Sigmoid colon (tissue), 7 donors: Measurements from ENCODE around the gene CNTLN. TPM values are rescaled to one million over a fixed set of nuclear protein-coding genes. Genes with fewer than 3 reads are reported as not detected.

Experiments
- DNase-seq: peaks from one replicate; pipeline ENCODE4 v3.0.0-alpha.2; 2019
- H3K27ac ChIP-seq, 4 donors: fragments of 200-600 bp; sonication (generic); one replicate each; pipeline ENCODE4 v1.5.1; 2016 to 2019; ENCODE audit warnings: mild to moderate bottlenecking in 1 of 4
- H3K27me3 ChIP-seq, 3 donors: fragments of 200-600 bp; sonication (generic); one replicate each; pipeline ENCODE4 v1.5.1; 2019; ENCODE audit warnings: mild to moderate bottlenecking in 1 of 3
- H3K36me3 ChIP-seq, 4 donors: fragments of 200-600 bp; sonication (generic); one replicate each; pipeline ENCODE4 v1.5.1; 2016 to 2019
- H3K4me1 ChIP-seq, 4 donors: fragments of 200-600 bp; sonication (generic); one replicate each; pipeline ENCODE4 v1.5.1; 2017 to 2019
- H3K4me3 ChIP-seq, 4 donors: fragments of 200-600 bp; sonication (generic); one replicate each; pipeline ENCODE4 v1.5.1; 2017 to 2019; ENCODE audit warnings: mild to moderate bottlenecking in 2 of 4, moderate library complexity in 1 of 4
- H3K9me3 ChIP-seq, 4 donors: fragments of 200-600 bp in 3 of 4; sonication (generic) in 3 of 4; one replicate each; pipeline versions ENCODE4 v1.5.1 to v1.6.1; 2013 to 2019
- CTCF ChIP-seq, 4 experiments: fragments of 450-650 bp in 3 of 4; fragments of 200-600 bp in 1 of 4; IDR thresholded peaks; one replicate each; pipeline ENCODE4 v1.5.1; 2016 to 2019; ENCODE audit warnings: antibody characterized with exemption in 4 of 4, mild to moderate bottlenecking in 3 of 4, moderate library complexity in 2 of 4
- EP300 ChIP-seq, 4 donors: sonication (generic); formaldehyde crosslinking; IDR thresholded peaks; one replicate each; pipeline ENCODE4 v1.6.1; 2017; ENCODE audit warnings: antibody characterized with exemption in 4 of 4
- POLR2A ChIP-seq, 2 donors: fragments of 450-650 bp; IDR thresholded peaks; one replicate each; pipeline ENCODE4 v1.6.1; 2016; ENCODE audit warnings: antibody characterized with exemption in 2 of 2, mild to moderate bottlenecking in 2 of 2, moderate library complexity in 2 of 2
- POLR2AphosphoS5 ChIP-seq, 4 donors: sonication (generic); formaldehyde crosslinking; IDR thresholded peaks; one replicate each; pipeline ENCODE4 v1.6.1; 2017; ENCODE audit warnings: antibody characterized with exemption in 4 of 4
- WGBS, 2 donors: extraction: QIAGEN DNeasy Blood & Tissue Kit; methylation state at CpG; one replicate each; pipeline ENCODE4 v1.1.7; 2013; 5-methylcytosine and 5-hydroxymethylcytosine counted together
- intact Hi-C: fragments of 100-400 bp; cut with DNase I; formaldehyde crosslinking; loops from one replicate; pipeline ENCODE4 v1.15.1; 2023
- polyA plus RNA-seq, 3 donors: library from polyadenylated mRNA; stranded (reverse); fragments of 200-250 nt; gene quantifications; one replicate each; pipeline ENCODE4 v1.2.3, GENCODE V29; 2013
- small RNA-seq, 3 donors: library from RNA; depleted of rRNA; stranded (forward); fragments of <200 nt; gene quantifications; one replicate each; pipeline ENCODE3, GENCODE V24; 2016
- total RNA-seq, 4 donors: library from RNA; depleted of rRNA; stranded (reverse); fragments of >200 nt; gene quantifications; one replicate each; pipeline ENCODE4 v1.1.0, GENCODE V29; 2016
- donor health status: healthy with polysubstance abuse.
- donor health status: Bipolar disorder and iron deficiency.
- donor health status: healthy.

The CNTLN gene
- total and polyA plus RNA-seq, 7 donors = 0.92 to 22.4 (median 12.1) TPM

- no peaks in the 10 kb centered on the region for H3K4me1 ChIP-seq
- no peak for TF ChIP-seq POLR2AphosphoS5 (IDR thresholded peaks at IDR 0.05)
- no peak for TF ChIP-seq EP300 (IDR thresholded peaks at IDR 0.05)
- no peak for DNase-seq
- H3K27ac ChIP-seq = no peak overlapping the region
- H3K36me3 ChIP-seq = no peaks in the 10 kb centered on the region
- WGBS, 2 donors = 83 to 86% methylated on average over 3 of the region's 3 CpGs
- no peak overlapping the region for H3K4me3 ChIP-seq
- intact Hi-C loops = no loop called here
- H3K9me3 ChIP-seq = no peaks in the 10 kb centered on the region
- H3K27me3 ChIP-seq = no peaks in the 10 kb centered on the region
These were observed 400.3 kb downstream of the CNTLN start for GRCh38 chr9:17535176-17535575.

- 91 to 94% methylated on average over 7 of the region's 7 CpGs for WGBS, 2 donors
- Histone ChIP-seq H3K36me3 (no peaks in the 10 kb centered on the region), H3K9me3 (no peaks in the 10 kb centered on the region), H3K27me3 (no peaks in the 10 kb centered on the region), H3K4me1 (no peaks in the 10 kb centered on the region), H3K4me3 (no peak overlapping the region), H3K27ac (no peak overlapping the region)
- intact Hi-C loops = no loop called here
- TF ChIP-seq CTCF (IDR thresholded peaks at IDR 0.05) (no peak), POLR2AphosphoS5 (IDR thresholded peaks at IDR 0.05) (no peak), POLR2A (IDR thresholded peaks at IDR 0.05) (no peak), EP300 (IDR thresholded peaks at IDR 0.05) (no peak)
- DNase-seq = no peak
These were observed 401.2 kb downstream of the CNTLN start for GRCh38 chr9:17536027-17536426.

- no peak overlapping the region for H3K4me3 ChIP-seq
These were observed 416.2 kb downstream of the CNTLN start for GRCh38 chr9:17551023-17551422.

More at GRCh38 chr9:17551023-17551422, 416.2 kb downstream of the CNTLN start:
- WGBS, 2 donors = 48 to 76% methylated on average over 2 of the region's 2 CpGs
- Histone ChIP-seq H3K36me3 (no peaks in the 10 kb centered on the region), H3K9me3 (peaks cover 0 to 5% (median 0%) of the 10 kb centered on the region in 4 donors), H3K27me3 (no peaks in the 10 kb centered on the region), H3K27ac (no peak overlapping the region), H3K4me1 (no peaks in the 10 kb centered on the region)
- intact Hi-C loops = no loop called here
- no peak for DNase-seq
- no peak for TF ChIP-seq POLR2AphosphoS5 (IDR thresholded peaks at IDR 0.05)
- TF ChIP-seq CTCF (IDR thresholded peaks at IDR 0.05) = no peak
- no peak for TF ChIP-seq EP300 (IDR thresholded peaks at IDR 0.05)
- TF ChIP-seq POLR2A (IDR thresholded peaks at IDR 0.05) = no peak

Small RNA genes within 50 kb of the gene (small RNA-seq; reads per million reads assigned to genes)
- gene RPS29P33 = 0 reads per million in 3 donors
